ENCODE data around the gene CACNA2D4.

CACNA2D4 gene

DNA sequence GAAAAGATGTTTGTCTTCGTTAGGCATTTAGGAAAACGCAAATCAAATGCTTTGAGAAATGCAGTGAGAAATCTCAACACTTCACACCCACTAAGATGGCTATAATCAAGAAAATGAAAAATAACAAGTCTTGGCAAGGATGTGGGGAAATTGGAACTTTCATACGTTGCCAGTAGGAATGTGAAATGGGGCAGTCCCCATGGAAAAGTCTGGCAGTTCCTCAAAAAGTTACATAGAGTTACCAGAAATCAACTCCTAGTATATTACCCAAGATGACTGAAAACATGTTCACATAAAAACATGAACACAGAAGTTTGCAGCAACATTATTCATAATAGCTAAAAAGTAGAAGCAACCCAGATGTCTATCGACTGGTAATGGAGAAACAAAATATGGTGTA lies 139.5 kb downstream of the CACNA2D4 start:
- no peak for DNase-seq (ENCODE audit: low spot score)

DNA sequence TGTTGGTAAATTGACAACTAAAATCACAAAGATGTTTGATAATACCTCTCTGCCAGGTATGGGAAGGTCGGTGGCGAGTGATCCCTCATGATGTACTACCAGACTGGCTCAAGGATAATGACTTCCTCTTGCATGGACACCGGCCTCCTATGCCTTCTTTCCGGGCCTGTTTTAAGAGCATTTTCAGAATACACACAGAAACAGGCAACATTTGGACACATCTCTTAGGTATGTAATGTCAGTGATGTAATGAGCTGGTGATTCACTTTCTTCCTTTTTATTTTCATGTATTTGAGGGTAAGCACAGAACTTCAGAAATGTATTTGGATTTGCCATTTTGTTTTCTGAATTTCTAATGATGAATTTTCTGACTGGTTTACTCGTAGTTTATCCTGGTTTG lies 140.7 kb downstream of the CACNA2D4 start:
- no peak for DNase-seq (ENCODE audit: low spot score)

DNA sequence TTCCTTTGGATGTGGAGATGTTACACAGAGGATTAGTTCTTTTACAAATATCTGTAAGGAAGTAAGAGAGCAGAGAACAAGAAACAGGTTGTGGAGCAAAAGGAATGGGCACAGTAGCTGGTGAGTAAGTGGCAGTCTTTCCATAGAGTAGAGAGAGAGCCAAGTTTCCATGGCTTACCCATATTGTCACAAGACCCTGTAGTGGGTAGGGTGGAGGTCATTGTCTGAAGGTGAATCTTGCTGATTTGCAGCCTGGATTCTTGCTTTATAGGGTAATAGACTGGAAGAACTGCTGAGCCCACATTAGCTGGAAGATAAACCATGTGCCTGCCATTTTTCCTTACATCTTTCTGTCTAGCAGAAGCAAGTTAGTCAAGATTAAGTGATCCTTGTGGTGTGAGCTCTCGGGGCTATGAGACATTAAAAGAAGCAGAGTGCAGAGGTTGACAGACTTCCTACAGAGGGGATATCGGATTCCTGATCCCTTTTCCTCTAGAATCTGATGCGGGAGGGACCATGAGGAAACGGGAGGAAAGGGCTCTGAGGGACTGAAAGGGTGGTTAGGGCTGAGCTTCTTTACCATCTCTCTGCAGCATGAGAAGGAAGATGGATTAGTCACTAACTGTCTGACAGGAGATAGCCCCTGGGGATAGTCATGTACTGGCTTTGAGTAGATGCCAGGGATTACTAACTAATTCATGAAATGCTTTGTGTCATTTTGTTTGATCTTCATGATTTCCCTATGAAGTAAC lies 142.1 kb downstream of the CACNA2D4 start:
- no peak for DNase-seq (ENCODE audit: low spot score)

DNA sequence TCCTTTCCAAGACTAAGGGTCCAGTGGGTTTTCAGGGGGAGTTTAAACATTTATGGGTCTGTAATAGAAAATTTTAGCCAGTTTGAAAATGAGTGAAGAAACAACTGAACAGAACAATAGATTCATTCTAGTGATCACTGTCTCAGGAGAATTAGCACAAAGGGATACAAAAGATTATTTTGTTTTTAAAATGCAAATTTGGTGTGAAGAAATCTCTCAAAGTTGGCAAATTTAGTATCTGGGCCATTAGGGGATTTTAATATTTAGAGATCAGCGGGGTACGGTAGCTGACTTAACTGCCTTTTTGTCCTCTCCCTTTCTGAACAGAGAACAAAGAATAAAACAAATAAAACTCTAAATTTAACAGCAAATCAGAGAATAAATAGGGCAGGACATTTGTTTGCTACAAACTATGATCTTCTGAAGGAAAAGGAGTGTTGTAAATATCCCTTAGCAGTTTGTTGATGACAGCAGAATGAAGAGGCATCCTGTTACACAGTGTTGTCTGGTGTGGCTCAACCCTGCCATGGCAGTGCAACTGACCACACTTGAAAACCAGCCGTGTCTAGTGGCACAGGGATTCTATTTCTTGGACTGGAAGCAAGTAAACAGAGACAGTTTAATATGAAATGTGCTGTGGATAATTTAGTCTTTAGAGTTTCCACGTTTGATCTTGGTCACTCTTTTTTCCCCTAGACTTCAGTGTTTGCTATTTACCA lies 144.4 kb downstream of the CACNA2D4 start:
- no peak for DNase-seq (ENCODE audit: low spot score)

DNA sequence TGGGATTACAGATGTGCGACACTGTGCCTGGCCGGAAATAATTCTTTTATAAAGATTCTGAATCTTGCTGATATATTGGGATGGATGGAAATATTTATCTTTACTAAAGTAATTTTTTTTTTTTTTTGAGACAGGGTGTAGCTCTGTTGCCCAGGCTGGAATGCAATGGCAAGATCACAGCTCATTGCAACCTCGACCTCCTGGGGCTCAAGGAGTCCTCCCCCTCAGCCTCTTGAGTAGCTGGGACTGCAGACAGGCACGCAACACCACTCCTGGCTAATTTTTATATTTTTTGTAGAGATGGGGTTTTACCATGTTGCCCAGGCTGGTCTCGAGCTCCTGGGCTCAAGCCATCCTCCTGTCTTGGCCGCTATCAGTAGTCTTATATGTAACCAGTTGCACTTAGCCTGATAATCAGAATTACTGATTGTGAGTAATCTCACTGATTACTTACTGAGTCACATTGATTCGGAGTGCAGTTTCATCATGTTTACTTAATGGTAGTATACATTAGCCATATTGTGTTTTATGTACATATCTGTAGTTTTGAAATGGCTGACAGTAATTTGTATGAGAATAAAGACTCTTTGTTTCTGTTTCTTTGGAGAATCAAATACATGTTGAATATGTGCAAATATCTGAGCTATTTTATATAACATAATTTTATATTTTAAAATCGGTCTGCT lies 148.5 kb downstream of the CACNA2D4 start:
- DNase-seq (ENCODE audit: low spot score): no peak

DNA sequence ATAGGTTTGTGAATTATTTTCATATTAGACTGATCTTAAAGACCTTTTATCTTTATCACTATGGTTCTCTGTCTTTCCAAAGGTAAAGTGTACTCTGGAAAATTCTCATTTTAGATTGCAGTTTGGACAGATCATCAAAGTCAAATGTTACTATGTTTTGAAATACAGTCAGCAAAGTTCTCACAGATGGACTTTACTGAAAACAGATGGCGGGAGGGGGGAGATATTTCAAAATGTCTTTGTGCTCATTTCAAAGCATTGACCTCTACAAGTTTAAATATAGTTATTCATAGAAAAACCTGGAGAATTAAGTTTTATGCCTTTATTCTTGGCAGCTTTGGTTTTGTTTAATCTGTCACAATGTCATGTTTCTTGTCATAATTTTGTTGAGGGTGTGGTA lies 149.8 kb downstream of the CACNA2D4 start:
- no peak for DNase-seq (ENCODE audit: low spot score)

DNA sequence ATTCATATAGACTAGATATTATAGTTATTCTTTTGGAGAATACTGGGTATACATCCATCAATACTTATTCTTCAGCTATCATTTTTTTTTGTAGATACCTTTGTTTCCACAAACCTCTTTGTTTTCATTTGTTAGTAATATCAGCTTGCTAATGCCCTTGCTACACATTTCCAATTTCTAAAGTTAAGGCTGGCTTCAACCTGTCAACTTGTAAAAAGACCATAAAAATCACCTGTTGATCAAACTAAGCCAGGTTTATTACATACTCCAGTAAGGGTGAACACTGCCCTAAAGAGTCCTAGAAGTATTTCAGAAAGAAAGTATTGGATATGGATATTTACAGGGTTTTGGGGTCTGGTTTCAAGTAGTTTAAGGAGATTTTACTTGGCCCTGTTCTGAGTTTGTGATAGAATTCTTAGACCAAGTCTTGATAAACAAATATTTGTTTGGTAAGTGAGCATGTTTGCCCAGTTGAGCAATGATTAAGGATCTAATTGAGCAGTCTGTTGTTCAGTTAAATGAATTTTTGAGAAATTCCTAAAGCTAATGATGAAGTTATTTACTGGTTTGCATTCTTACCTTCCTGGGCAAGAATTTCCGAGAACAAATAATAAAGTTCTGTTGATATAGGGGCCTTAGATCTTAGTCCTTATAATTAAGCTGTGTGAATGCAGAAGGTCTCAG lies 150.9 kb downstream of the CACNA2D4 start:
- DNase-seq (ENCODE audit: low spot score): no peak

DNA sequence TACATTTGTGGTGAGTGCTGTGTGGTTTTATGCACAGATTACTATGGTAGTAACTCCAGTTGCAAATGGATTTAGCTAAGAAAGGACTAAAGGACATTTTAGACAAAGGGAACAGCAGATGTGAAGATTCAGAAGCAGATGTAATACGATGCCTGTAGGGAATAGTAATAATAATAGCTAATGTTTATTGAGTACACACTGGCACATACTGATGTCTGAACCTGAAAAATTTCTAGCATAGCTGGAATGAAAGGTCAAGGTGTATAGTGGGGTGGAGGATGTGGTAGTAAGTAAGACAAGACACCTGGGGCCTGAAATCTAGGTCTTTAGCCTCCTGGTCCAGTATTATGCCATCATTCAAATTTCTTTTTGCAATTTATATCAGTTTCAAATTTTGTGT lies 152.3 kb downstream of the CACNA2D4 start:
- DNase-seq (ENCODE audit: low spot score): no peak

DNA sequence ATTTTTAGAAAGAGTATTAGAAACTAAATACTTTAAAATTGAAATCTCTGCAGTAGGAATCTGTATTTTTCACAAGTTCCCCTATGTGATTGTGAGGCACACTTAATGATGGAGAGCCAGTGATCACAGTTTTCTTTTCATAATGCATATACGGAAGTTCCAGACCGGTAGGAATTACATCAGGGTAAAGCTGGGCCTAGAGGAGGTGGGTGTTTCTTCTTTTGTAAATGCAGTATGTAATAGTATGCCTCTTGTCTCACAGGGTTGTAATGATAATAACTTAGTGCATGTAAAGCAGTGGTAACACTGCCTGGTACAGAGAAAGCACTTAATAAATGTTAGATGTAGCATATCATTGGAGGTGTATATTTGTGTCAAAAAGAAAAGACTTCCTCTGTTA lies 155.3 kb downstream of the CACNA2D4 start:
- DNase-seq (ENCODE audit: low spot score): no peak

DNA sequence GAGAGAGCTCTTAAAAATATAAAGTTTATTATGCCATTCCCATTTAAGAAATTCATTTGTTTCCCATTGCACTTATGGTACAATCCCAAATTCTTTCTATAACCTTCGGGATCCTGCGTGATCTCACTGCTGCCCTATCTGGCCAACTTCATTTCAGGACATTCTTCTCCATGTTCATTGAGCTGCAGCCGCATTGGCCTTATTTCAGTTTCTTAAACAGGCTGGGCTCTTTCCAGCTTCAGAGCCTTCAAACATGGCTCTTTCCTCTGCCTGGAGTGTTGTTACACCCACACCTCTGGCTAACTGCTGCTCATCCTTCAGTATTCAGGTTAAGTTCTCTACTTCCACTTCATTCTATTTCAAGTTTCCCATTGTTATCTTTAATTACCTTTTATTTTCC lies 156.6 kb downstream of the CACNA2D4 start:
- no peak for DNase-seq (ENCODE audit: low spot score)

DNA sequence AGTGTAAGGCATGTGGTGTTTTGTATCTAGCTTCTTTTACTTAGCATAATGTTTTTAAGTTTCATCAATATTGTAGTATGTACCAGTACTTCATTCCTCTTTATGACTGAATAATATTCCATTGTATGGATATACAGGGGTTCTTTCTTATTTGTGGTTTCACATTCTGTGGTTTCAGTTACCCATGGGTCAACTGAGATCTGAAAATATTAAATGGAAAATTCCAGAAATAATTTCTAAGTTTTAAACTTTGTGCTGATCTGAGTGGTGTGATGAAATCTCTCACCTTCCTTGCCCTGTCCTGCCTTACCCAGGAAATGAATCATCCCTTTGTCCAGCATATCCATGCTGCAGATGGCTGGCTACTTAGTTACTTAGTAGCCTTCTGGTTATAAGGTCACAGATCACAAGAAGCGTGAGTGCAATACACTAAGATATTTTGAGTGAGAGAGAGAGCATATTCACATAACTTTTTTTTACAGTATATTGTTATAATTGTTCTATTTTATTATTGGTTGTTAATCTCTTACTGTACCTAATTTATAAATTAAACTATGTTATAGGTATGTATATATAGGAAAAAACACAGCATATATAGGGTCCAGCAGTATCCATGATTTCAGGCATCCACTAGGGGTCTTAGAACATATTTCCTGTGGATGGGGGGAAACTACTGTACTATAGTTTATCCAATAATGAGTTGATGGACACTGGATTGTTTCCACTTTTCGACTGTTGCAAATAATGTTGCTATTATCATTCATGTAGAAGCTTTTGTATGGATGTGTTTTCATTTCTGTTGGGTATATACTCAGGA lies 157.7 kb downstream of the CACNA2D4 start:
- DNase-seq (ENCODE audit: low spot score): no peak

DNA sequence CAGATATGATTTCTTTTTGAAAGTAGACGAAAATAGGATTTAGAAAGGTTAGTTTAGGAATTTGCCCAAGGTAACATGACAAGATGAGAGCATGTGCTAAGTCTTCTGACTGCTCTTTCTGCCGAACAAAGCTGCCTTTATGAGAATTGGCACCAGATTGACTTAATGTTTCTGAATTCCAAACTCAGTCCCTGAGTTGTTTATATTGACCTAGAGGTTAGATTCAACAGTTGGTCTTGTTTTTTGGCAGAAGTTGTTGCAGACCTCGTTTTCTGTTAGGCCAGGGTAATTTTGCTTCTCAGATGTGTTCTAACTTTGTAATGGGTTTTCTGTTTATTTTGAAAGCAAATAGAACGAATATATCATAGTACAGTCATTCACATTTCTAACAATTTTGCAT lies 159.6 kb downstream of the CACNA2D4 start:
- DNase-seq (ENCODE audit: low spot score): no peak

DNA sequence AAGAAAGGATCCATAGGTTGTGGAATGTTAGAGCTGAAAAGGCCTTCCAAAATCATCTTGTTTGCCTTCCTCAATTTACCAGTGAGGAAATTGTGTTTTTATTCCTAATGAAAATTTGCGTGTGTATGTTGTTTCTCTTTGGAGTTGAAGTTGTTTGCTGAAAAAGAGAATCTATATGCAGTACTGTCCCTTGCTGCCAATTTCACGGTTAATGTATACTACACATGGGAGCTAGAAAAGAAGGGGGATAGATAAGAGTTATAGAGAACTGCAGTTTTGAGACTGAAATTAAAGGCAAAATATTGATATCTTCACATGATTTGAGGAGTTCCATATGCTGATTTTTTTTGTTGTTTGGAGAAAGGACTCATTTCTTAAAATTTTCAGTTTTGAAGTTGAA lies 160.1 kb downstream of the CACNA2D4 start:
- DNase-seq (ENCODE audit: low spot score): no peak

DNA sequence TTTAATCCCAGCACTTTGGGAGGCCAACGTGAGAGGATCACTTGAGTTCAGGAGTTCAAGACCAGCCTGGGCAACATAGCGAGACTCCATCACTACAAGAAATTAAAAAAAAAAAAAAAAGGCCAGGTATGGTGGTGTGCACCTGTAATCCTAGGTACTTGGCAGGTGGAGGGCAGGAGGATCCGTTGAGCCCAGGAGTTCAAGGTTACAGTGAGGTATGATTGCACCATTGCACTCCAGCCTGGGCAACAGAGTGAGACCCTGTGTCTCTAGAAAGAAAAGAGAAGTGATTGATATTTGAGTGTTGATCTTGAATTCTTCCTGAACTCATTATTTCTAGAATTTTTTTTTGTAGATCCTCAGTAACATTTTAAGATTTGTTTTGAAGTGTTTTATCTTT lies 168.2 kb downstream of the CACNA2D4 start:
- DNase-seq (ENCODE audit: low spot score): no peak

DNA sequence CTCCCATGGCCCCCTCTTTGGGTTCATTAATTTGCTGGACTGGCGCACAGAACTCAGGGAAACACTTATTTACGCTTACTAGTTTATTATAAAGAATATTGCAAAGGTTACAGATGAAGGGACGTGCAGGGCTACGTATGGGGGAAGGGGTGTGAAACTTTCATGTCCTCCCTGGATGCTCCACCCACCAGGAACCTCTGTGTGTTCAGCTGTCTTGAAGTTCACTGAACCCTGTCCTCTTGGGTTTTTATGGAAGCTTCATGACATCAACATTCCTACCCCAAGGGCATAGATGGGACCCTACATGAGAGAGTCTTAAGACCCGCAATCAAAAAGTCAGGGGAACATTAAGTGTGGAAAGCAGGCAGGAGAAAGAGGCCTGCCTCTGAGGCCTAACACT lies 169.4 kb downstream of the CACNA2D4 start:
- no peak for DNase-seq (ENCODE audit: low spot score)

DNA sequence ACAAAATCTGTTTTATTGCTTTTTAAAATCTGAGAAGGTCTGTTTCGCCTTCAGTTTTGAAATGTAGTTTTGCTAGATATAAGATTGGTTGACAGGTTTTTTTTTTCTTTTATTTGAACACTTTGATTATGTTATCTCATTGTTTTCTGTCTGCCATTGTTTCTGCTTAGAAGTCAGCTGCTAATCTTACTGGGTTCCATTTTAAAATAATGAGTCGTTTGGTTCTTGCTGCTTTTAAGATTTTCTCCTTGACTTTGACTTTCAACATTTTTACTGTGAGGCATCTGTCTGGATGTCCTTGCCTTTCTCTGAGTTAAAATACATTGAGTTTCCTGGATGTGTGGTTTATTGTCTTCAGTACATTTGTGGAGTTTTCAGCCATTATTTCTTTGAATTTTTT lies 170.8 kb downstream of the CACNA2D4 start:
- no peak for DNase-seq (ENCODE audit: low spot score)

DNA sequence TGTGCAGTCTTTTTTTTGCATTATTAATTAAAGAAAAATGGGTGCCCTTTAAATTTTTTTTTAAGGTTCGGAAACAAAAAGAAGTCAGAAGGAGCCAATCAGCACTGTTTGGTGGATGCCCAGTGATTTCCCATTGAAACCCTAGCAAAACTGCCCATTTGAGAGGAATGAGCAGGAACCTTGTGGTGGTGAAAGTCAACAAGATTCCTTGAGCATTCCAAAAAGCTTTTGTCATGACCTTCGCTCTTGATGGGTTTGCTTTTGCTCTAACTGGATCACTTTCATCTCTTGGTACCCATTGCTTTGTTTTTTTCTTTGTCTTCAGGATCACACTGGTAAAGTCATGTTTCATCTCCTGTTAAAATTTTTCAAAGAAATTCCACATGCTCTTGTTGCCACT lies 173.5 kb downstream of the CACNA2D4 start:
- no peak for DNase-seq (ENCODE audit: low spot score)

Data from ecto neural progenitor cell (in vitro differentiated cells).